Neuronal stem cell (in vitro differentiated cells): Measurements from ENCODE around the gene TNS3.
A peak's percentile ranks its signal among the peaks of the same experiment; 100 is the strongest.

ENCODE experiments used
- DNase-seq: peaks from one replicate; pipeline ENCODE4 v3.0.0-alpha.2; 2013; ENCODE audit warnings: low spot score
- H2AFZ ChIP-seq: one replicate; pipeline ENCODE4 v1.6.1; 2013; ENCODE audit warnings: mild to moderate bottlenecking, low read length, inconsistent platforms
- H2AK5ac ChIP-seq: 2 replicates; pipeline ENCODE4 v1.6.1; 2013; ENCODE audit warnings: low read depth, mild to moderate bottlenecking, inconsistent platforms, low read length, moderate library complexity, mixed read lengths
- H2BK120ac ChIP-seq: 2 replicates; pipeline ENCODE4 v1.6.1; 2013; ENCODE audit warnings: low read depth, mild to moderate bottlenecking, inconsistent platforms, low read length, moderate library complexity, mixed read lengths
- H2BK12ac ChIP-seq: one replicate; pipeline ENCODE4 v1.6.1; 2013; ENCODE audit warnings: low read length, inconsistent platforms
- H2BK15ac ChIP-seq: 2 replicates; pipeline ENCODE4 v1.6.1; 2013; ENCODE audit warnings: mild to moderate bottlenecking, low read length, inconsistent platforms, mixed read lengths
- H2BK5ac ChIP-seq: one replicate; pipeline ENCODE4 v1.6.1; 2013; ENCODE audit warnings: inconsistent platforms, mild to moderate bottlenecking, low read length, moderate library complexity
- H3K14ac ChIP-seq: one replicate; pipeline ENCODE4 v1.6.1; 2013; ENCODE audit warnings: low read length, inconsistent platforms
- H3K18ac ChIP-seq: 2 replicates; pipeline ENCODE4 v1.6.1; 2013; ENCODE audit warnings: low read length, inconsistent platforms
- H3K23ac ChIP-seq: 2 replicates; pipeline ENCODE4 v1.6.1; 2013; ENCODE audit warnings: low read depth, mild to moderate bottlenecking, mixed read lengths, low read length, inconsistent platforms; ENCODE audit not compliant: poor library complexity
- H3K27ac ChIP-seq: replicated peaks from 3 replicates; pipeline ENCODE4 v1.5.1; 2013; ENCODE audit warnings: low read length, inconsistent platforms
- H3K27me3 ChIP-seq, 3 experiments: 2 replicates each; pipeline ENCODE4 v1.6.1; 2013; ENCODE audit warnings: low read length in 3 of 3, mild to moderate bottlenecking in 2 of 3, inconsistent platforms in 1 of 3, low read depth in 1 of 3, mixed read lengths in 1 of 3, moderate library complexity in 1 of 3; ENCODE audit not compliant: control insufficient read depth in 3 of 3, insufficient read depth in 3 of 3
- H3K36me3 ChIP-seq, 2 donors: replicated peaks in 1 of 2; 2 replicates each; pipeline ENCODE4 v1.6.1; 2013; ENCODE audit warnings: low read length in 2 of 2; ENCODE audit not compliant: control insufficient read depth in 2 of 2, insufficient read depth in 2 of 2
- H3K4ac ChIP-seq: 2 replicates; pipeline ENCODE4 v1.6.1; 2013; ENCODE audit warnings: inconsistent platforms, mild to moderate bottlenecking, low read length, moderate library complexity
- H3K4me1 ChIP-seq, 2 donors: 1 replicate in 1 of 2; 2 replicates in 1 of 2; pipeline ENCODE4 v1.6.1; 2013; ENCODE audit warnings: low read length in 2 of 2, low read depth in 1 of 2; ENCODE audit not compliant: control insufficient read depth in 2 of 2, insufficient read depth in 1 of 2
- H3K4me2 ChIP-seq: one replicate; pipeline ENCODE4 v1.6.1; 2013; ENCODE audit warnings: mild to moderate bottlenecking, low read length, inconsistent platforms; ENCODE audit not compliant: insufficient read depth, poor library complexity, severe bottlenecking
- H3K4me3 ChIP-seq, 2 donors: 2 replicates each; pipeline ENCODE4 v1.5.1; 2013; ENCODE audit warnings: low read length in 2 of 2, mild to moderate bottlenecking in 2 of 2, inconsistent platforms in 1 of 2, moderate library complexity in 1 of 2
- H3K79me1 ChIP-seq: one replicate; pipeline ENCODE4 v1.6.1; 2013; ENCODE audit warnings: low read depth, mild to moderate bottlenecking, inconsistent platforms, low read length, moderate library complexity
- H3K9ac ChIP-seq: one replicate; pipeline ENCODE4 v1.6.1; 2013; ENCODE audit warnings: mild to moderate bottlenecking, low read depth, low read length, inconsistent platforms; ENCODE audit not compliant: poor library complexity
- H3K9me3 ChIP-seq, 2 donors: replicated peaks in 1 of 2; 2 replicates each; pipeline versions ENCODE3 to v1.6.1; 2013; ENCODE audit warnings: low read length in 2 of 2, mild to moderate bottlenecking in 2 of 2, inconsistent platforms in 1 of 2, low read depth in 1 of 2, mixed read lengths in 1 of 2, moderate library complexity in 1 of 2; ENCODE audit not compliant: control insufficient read depth in 2 of 2, insufficient read depth in 1 of 2
- H4K8ac ChIP-seq: one replicate; pipeline ENCODE4 v1.6.1; 2013; ENCODE audit warnings: low read depth, mild to moderate bottlenecking, inconsistent platforms, low read length, moderate library complexity
- H4K91ac ChIP-seq: one replicate; pipeline ENCODE4 v1.6.1; 2013; ENCODE audit warnings: low read length, low read depth, mild to moderate bottlenecking, inconsistent platforms; ENCODE audit not compliant: poor library complexity
- WGBS, 2 donors: extraction: QIAGEN DNeasy Blood & Tissue Kit; methylation state at CpG; one replicate each; pipeline ENCODE4 v1.1.7; 2013; ENCODE audit warnings: missing lambda C conversion rate in 2 of 2, mixed read lengths in 1 of 2; ENCODE audit not compliant: insufficient read length in 2 of 2, insufficient replicate concordance in 1 of 2; ENCODE audit errors: extremely low coverage in 2 of 2; 5-methylcytosine and 5-hydroxymethylcytosine counted together

Gene TNS3

GRCh38 chr7:47515305-47515834 lies 66.5 kb downstream of the TNS3 start:
- WGBS, 2 donors = 99 to 100% methylated on average over 3 to 4 of the region's 7 CpGs

DNA sequence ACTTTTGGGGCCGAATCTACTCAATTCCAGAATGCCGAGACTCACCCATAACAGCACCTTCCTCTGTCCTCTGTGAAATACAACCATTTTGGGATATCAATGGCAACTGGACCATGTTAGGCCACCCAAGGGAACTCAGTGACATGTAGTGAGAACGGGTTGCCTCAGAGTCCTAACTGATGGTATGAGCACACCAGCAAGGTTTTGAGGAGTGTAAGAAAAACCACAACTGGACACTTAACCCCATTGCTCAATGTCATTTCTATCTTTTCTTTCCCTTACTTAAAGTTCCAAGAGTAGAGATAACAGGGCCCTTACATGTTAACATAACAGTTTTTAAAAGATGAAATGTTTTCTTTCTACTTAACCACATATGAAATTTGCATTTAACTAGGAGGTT lies 67.1 kb downstream of the TNS3 start:
- Histone ChIP-seq H4K91ac (no peak overlapping the region), H2BK5ac (no peak overlapping the region), H3K4me2 (no peak overlapping the region), H3K4me1 (peaks cover 5 to 8% of the 10 kb centered on the region in 2 donors), H3K18ac (no peak overlapping the region), H2AK5ac (no peak overlapping the region), H3K14ac (no peak overlapping the region), H3K79me1 (peaks cover 23% of the 10 kb centered on the region), H3K4me3 (no peak overlapping the region), H3K9ac (no peak overlapping the region), H2BK12ac (no peak overlapping the region), H3K27ac (no peak overlapping the region), H3K36me3 (peaks cover 0 to 19% of the 10 kb centered on the region in 2 donors), H2BK120ac (no peak overlapping the region), H2AFZ (no peak overlapping the region), H3K9me3 (peaks cover 0 to 3% of the 10 kb centered on the region in 2 donors), H3K4ac (no peak overlapping the region), H3K27me3 (no peaks in the 10 kb centered on the region), H3K23ac (no peak overlapping the region), H2BK15ac (no peak overlapping the region), H4K8ac (no peak overlapping the region)
- no CpG with 5 or more reads among the region's 3 CpGs for WGBS, 2 donors
- no peak for DNase-seq

More at GRCh38 chr7:47515305-47515834, 66.5 kb downstream of the TNS3 start:
- Histone ChIP-seq H2BK15ac (no peak overlapping the region), H3K4me1 (peaks cover 5 to 8% of the 10 kb centered on the region in 2 donors), H4K91ac (no peak overlapping the region), H2BK120ac (no peak overlapping the region), H3K36me3 (peaks cover 0 to 17% of the 10 kb centered on the region in 2 donors), H2AFZ (no peak overlapping the region), H3K23ac (no peak overlapping the region), H3K9ac (no peak overlapping the region), H3K4me3 (no peak overlapping the region), H3K4me2 (no peak overlapping the region), H3K27ac (no peak overlapping the region), H3K14ac (no peak overlapping the region), H3K27me3 (no peaks in the 10 kb centered on the region), H2BK12ac (no peak overlapping the region), H4K8ac (no peak overlapping the region), H2AK5ac (no peak overlapping the region), H3K9me3 (peaks cover 0 to 3% of the 10 kb centered on the region in 2 donors), H3K4ac (no peak overlapping the region), H3K18ac (no peak overlapping the region), H3K79me1 (peaks cover 20% of the 10 kb centered on the region), H2BK5ac (no peak overlapping the region)
- no peak for DNase-seq

DNA sequence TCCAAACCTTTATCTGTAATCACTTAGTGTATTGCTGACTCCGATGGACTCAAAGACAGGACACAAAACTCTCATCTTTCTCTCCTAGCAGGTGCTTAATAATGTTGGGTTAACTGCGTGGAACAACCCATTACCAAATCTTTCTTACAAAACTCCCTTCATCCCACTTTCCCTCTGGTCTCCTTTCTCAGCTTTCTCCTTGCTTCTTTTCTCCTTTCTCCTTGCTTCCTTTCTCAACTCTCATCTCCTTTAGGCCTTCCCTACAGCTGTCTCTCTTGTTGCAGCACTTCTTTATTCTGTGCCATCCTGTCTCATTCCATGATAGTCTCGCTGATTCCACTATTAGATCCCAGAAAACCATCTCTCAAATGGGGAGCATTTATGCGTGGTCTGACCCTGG lies 67.5 kb downstream of the TNS3 start:
- Histone ChIP-seq H4K8ac (no peak overlapping the region), H3K9me3 (peaks cover 0 to 3% of the 10 kb centered on the region in 2 donors), H2AFZ (no peak overlapping the region), H3K4me3 (no peak overlapping the region), H3K36me3 (peaks cover 0 to 24% of the 10 kb centered on the region in 2 donors), H2BK12ac (no peak overlapping the region), H4K91ac (no peak overlapping the region), H3K23ac (no peak overlapping the region), H3K4me1 (peaks cover 5 to 8% of the 10 kb centered on the region in 2 donors), H3K79me1 (peaks cover 24% of the 10 kb centered on the region), H2BK15ac (no peak overlapping the region), H3K18ac (no peak overlapping the region), H2AK5ac (no peak overlapping the region), H2BK5ac (no peak overlapping the region), H3K27ac (no peak overlapping the region), H3K9ac (no peak overlapping the region), H3K14ac (no peak overlapping the region), H3K27me3 (no peaks in the 10 kb centered on the region), H3K4me2 (no peak overlapping the region), H3K4ac (no peak overlapping the region), H2BK120ac (no peak overlapping the region)
- no CpG with 5 or more reads among the region's 4 CpGs for WGBS, 2 donors
- no peak for DNase-seq

- H2BK15ac ChIP-seq = no peak overlapping the region
- no peak overlapping the region for H2BK5ac ChIP-seq
- no peak overlapping the region for H3K9ac ChIP-seq
- no CpG with 5 or more reads among the region's 12 CpGs for WGBS, 2 donors
- H2BK120ac ChIP-seq = no peak overlapping the region
- no peak overlapping the region for H3K4me2 ChIP-seq
- H3K4me1 ChIP-seq = peaks cover 5 to 10% of the 10 kb centered on the region in 2 donors
- peaks cover 23% of the 10 kb centered on the region for H3K79me1 ChIP-seq
- H4K91ac ChIP-seq = no peak overlapping the region
- H3K27ac ChIP-seq = no peak overlapping the region
- no peak overlapping the region for H2BK12ac ChIP-seq
- no peak for DNase-seq
- no peak overlapping the region for H3K18ac ChIP-seq
- H4K8ac ChIP-seq = no peak overlapping the region
- H3K14ac ChIP-seq = no peak overlapping the region
- H3K4me3 ChIP-seq = no peak overlapping the region
- no peaks in the 10 kb centered on the region for H3K27me3 ChIP-seq
- H3K36me3 ChIP-seq = peaks cover 0 to 27% of the 10 kb centered on the region in 2 donors
- H3K4ac ChIP-seq = no peak overlapping the region
- no peak overlapping the region for H3K23ac ChIP-seq
- peaks cover 0 to 4% of the 10 kb centered on the region in 2 donors for H3K9me3 ChIP-seq
- no peak overlapping the region for H2AK5ac ChIP-seq
- H2AFZ ChIP-seq = peak overlapping the region; percentile 19
These were observed 68.1 kb downstream of the TNS3 start for GRCh38 chr7:47513741-47514241.
